Activated naive CD8-positive, alpha-beta T cell (primary cell): Measurements from ENCODE around the gene BCAS1.
A peak's percentile ranks its signal among the peaks of the same experiment; 100 is the strongest.

Experiments used
- H3K27ac Mint-ChIP-seq: one replicate; pipeline ENCODE4 v1.8.0; 2021; ENCODE audit warnings: mixed read lengths
- H3K27me3 Mint-ChIP-seq: one replicate; pipeline ENCODE4 v1.8.0; 2021; ENCODE audit warnings: mixed read lengths
- H3K36me3 Mint-ChIP-seq: one replicate; pipeline ENCODE4 v1.8.0; 2021; ENCODE audit warnings: mixed read lengths
- H3K4me1 Mint-ChIP-seq: one replicate; pipeline ENCODE4 v1.8.0; 2021; ENCODE audit warnings: low read depth, mixed read lengths
- H3K4me3 Mint-ChIP-seq: one replicate; pipeline ENCODE4 v1.8.0; 2021; ENCODE audit warnings: mild to moderate bottlenecking, mixed read lengths
- H3K9me3 Mint-ChIP-seq: one replicate; pipeline ENCODE4 v1.8.0; 2021; ENCODE audit warnings: low read depth, mixed read lengths

The BCAS1 gene

GRCh38 chr20:53956013-53956715 is 114.2 kb downstream of the BCAS1 start:
- no peak overlapping the region for H3K27ac Mint-ChIP-seq
- no peak overlapping the region for H3K4me3 Mint-ChIP-seq
- H3K36me3 Mint-ChIP-seq: peaks cover 14% of the 10 kb centered on the region
- H3K9me3 Mint-ChIP-seq: peaks cover 9% of the 10 kb centered on the region
- peaks cover 6% of the 10 kb centered on the region for H3K4me1 Mint-ChIP-seq
- H3K27me3 Mint-ChIP-seq: no peaks in the 10 kb centered on the region

DNA sequence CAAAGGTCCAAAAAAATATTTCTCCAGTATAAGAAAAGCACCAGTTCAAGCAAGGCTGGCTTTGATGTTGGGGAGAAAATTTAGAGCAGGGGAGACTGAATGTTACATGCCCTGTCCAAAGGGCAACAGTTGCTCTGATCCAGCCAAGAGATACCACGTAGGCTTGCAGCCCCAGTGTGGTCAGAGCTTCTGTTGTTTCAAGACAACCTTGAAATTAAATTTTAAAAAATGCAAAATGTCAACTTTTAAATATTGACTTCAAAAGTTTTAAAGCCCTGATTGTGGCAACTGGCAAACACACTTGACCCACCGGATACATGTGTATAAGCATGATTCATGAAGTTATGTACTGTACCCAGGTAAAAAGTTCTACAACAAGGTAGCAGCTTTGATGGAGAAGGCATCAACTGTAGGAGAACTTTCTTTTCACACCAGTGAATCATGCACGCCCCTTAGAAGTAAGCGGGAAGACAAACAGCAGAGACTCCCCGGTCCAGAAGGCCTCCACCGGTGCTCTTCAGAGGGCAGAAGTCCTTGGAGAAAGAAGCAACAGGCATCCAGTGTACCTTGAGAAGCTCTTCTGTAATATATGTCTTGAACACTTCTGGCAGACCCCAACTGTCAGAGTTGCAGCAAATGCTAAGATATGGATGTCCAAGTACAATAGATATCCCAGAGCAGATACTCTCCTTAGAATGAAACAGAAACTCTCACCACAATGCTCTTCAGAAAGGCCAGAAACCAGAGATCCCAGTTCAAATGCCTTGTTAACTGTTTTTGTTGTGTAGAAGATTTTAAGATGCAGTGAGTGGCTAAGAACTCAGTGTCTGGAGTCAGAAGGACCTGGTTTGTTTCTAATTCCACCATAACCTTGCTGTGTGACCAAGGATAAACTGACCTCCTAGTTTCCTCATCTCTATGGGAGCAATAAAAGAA is 115.4 kb downstream of the BCAS1 start:
- H3K4me3 Mint-ChIP-seq: no peak overlapping the region
- no peak overlapping the region for H3K27ac Mint-ChIP-seq

DNA sequence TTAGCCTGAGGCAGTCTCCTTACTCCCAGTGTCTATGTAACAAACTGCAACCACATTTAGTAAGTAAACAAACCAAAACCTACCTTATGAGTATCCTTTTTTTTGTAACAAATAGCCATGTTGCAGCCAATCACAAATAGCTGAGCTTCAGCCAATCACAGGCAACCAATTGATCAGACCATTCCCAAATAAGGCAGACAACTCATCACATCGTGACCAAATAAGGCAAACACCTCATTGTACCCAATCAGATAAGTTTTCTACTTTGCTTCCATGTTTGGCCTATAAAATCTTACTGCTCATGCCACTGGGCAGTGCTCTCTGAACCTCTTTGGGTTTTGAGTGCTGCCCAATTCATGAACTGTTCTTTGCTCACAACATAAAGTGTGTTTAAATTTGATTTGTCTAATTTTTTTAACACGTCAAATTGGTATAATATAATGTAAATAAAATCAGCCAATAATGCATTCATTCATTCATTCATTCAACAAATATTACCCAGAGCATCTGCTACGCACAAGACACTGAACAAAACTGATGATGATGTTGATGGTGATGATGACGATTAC is 117.8 kb downstream of the BCAS1 start:
- Mint-ChIP-seq H3K27ac (no peak overlapping the region), H3K4me1 (peaks cover 34% of the 10 kb centered on the region), H3K9me3 (peaks cover 9% of the 10 kb centered on the region), H3K36me3 (peaks cover 14% of the 10 kb centered on the region), H3K27me3 (no peaks in the 10 kb centered on the region), H3K4me3 (no peak overlapping the region)

More for the DNA sequence above, 115.4 kb downstream of the BCAS1 start:
- H3K36me3 Mint-ChIP-seq: peaks cover 14% of the 10 kb centered on the region
- no peaks in the 10 kb centered on the region for H3K27me3 Mint-ChIP-seq
- peaks cover 10% of the 10 kb centered on the region for H3K4me1 Mint-ChIP-seq
- H3K9me3 Mint-ChIP-seq: peaks cover 9% of the 10 kb centered on the region

DNA sequence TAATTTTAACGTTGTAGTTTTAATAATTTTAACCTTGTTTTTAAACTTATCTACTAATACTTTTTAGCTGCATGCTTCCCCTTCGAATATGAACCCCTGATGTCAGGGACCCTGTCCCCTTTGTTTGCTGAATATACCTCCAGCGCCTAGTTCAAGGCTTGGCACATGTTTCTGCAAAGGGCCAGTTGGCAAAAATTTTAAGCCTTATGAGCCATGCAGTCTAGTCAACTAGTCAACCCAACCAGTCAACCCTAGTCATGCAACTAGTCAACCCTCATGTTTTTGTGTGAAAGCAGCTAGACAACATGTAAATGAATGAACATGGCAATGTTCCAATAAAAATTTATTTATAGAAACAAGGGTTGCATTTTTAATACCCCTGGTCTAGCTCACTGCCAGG is 119.8 kb downstream of the BCAS1 start:
- Mint-ChIP-seq H3K4me3 (no peak overlapping the region), H3K27me3 (no peaks in the 10 kb centered on the region), H3K27ac (no peak overlapping the region), H3K36me3 (peaks cover 14% of the 10 kb centered on the region), H3K4me1 (peaks cover 40% of the 10 kb centered on the region), H3K9me3 (peaks cover 9% of the 10 kb centered on the region)

GRCh38 chr20:53950031-53950430 is 120.4 kb downstream of the BCAS1 start:
- H3K4me3 Mint-ChIP-seq: peak overlapping the region; percentile 80
- peaks cover 40% of the 10 kb centered on the region for H3K4me1 Mint-ChIP-seq
- peak overlapping the region; percentile 96 for H3K27ac Mint-ChIP-seq
- H3K36me3 Mint-ChIP-seq: peaks cover 14% of the 10 kb centered on the region
- peaks cover 9% of the 10 kb centered on the region for H3K9me3 Mint-ChIP-seq
- no peaks in the 10 kb centered on the region for H3K27me3 Mint-ChIP-seq

- peaks cover 40% of the 10 kb centered on the region for H3K4me1 Mint-ChIP-seq
- peaks cover 9% of the 10 kb centered on the region for H3K9me3 Mint-ChIP-seq
- H3K4me3 Mint-ChIP-seq: peak overlapping the region; percentile 80
- H3K27ac Mint-ChIP-seq: peak overlapping the region; percentile 96
- no peaks in the 10 kb centered on the region for H3K27me3 Mint-ChIP-seq
- H3K36me3 Mint-ChIP-seq: peaks cover 14% of the 10 kb centered on the region
These were observed 121.0 kb downstream of the BCAS1 start for GRCh38 chr20:53949319-53949839.

DNA sequence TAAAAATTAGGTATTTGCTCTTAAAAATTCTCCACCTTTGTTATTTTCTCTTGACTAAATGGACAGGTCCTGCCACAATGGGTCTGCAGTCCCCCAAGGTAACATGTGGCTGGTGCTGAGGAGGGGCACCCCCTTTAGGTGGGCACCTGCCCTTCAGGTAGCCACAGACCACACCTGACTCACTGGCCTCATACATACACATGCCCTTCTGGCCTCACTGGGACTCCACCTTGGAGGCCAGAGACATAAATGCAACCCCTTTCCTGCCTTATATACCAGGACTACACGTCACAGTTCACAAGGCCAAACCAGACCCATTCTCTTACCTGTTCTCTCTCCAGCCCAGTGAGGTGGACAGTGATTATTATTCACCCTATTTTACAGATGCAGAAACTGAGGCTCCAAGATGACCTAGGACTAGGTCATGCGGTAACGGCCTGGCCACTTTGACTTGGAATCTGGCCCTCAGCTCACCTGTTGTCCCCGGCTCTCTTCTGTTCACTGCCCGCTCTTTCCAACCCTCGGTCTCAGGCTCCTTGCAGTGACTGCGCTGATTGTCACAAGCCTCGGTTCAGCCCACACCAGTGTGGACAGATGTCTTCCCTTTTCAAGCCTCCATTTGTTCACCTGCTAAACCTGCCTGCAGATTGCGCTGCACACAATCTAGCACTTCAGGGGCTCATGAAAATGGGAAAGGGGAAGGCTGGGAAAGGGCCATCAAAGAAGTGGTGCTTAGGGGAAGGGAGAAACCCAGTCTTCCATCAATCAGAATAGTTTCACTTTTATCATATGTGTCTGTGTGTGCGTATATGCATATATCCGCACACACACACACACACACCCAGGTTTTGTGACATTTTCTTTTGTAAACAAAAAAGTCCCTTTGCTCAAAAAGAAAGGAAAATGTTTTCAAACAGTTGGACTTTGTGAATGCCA is 121.7 kb downstream of the BCAS1 start:
- Mint-ChIP-seq H3K27ac (peak overlapping the region; percentile 96), H3K9me3 (peaks cover 9% of the 10 kb centered on the region), H3K4me1 (peaks cover 45% of the 10 kb centered on the region), H3K36me3 (peaks cover 14% of the 10 kb centered on the region), H3K4me3 (peak overlapping the region; percentile 80), H3K27me3 (no peaks in the 10 kb centered on the region)

- H3K27me3 Mint-ChIP-seq: no peaks in the 10 kb centered on the region
These were observed 122.7 kb downstream of the BCAS1 start for GRCh38 chr20:53947501-53948195.

GRCh38 chr20:53946106-53946505 is 124.3 kb downstream of the BCAS1 start:
- Mint-ChIP-seq H3K27me3 (no peaks in the 10 kb centered on the region), H3K27ac (peak overlapping the region; percentile 8), H3K4me3 (no peak overlapping the region), H3K4me1 (peaks cover 50% of the 10 kb centered on the region), H3K36me3 (no peaks in the 10 kb centered on the region), H3K9me3 (no peaks in the 10 kb centered on the region)

More at GRCh38 chr20:53947501-53948195, 122.7 kb downstream of the BCAS1 start:
- H3K9me3 Mint-ChIP-seq: peaks cover 5% of the 10 kb centered on the region
- peaks cover 9% of the 10 kb centered on the region for H3K36me3 Mint-ChIP-seq
- peaks cover 49% of the 10 kb centered on the region for H3K4me1 Mint-ChIP-seq
- H3K4me3 Mint-ChIP-seq: peak overlapping the region; percentile 80
- peak overlapping the region; percentile 96 for H3K27ac Mint-ChIP-seq

- Mint-ChIP-seq H3K4me1 (peaks cover 53% of the 10 kb centered on the region), H3K27ac (no peak overlapping the region), H3K9me3 (no peaks in the 10 kb centered on the region), H3K4me3 (no peak overlapping the region), H3K36me3 (no peaks in the 10 kb centered on the region), H3K27me3 (no peaks in the 10 kb centered on the region)
These were observed 124.9 kb downstream of the BCAS1 start for GRCh38 chr20:53945478-53945877.

GRCh38 chr20:53944796-53945195 is 125.6 kb downstream of the BCAS1 start:
- Mint-ChIP-seq H3K27ac (no peak overlapping the region), H3K4me1 (peaks cover 53% of the 10 kb centered on the region), H3K9me3 (no peaks in the 10 kb centered on the region), H3K36me3 (no peaks in the 10 kb centered on the region), H3K27me3 (no peaks in the 10 kb centered on the region), H3K4me3 (no peak overlapping the region)

- no peaks in the 10 kb centered on the region for H3K9me3 Mint-ChIP-seq
- H3K4me1 Mint-ChIP-seq: peaks cover 47% of the 10 kb centered on the region
- no peaks in the 10 kb centered on the region for H3K27me3 Mint-ChIP-seq
- H3K36me3 Mint-ChIP-seq: no peaks in the 10 kb centered on the region
- peak overlapping the region; percentile 50 for H3K27ac Mint-ChIP-seq
- H3K4me3 Mint-ChIP-seq: peak overlapping the region; percentile 58
These were observed 126.7 kb downstream of the BCAS1 start for GRCh38 chr20:53943522-53944291.

GRCh38 chr20:53942973-53943372 is 127.4 kb downstream of the BCAS1 start:
- Mint-ChIP-seq H3K9me3 (no peaks in the 10 kb centered on the region), H3K4me1 (peaks cover 41% of the 10 kb centered on the region), H3K27me3 (no peaks in the 10 kb centered on the region), H3K36me3 (no peaks in the 10 kb centered on the region), H3K4me3 (no peak overlapping the region), H3K27ac (no peak overlapping the region)
